NCI-H446 treated with DMSO at 0.1 percent for 48 hours (cell line): ENCODE data around the gene ZDHHC7.
"Not testable (repeated sequence)": the region's sequence is repeated elsewhere in the genome, so short reads cannot be mapped to it uniquely, and the experiment has no call there.

Experiments used
- DNase-seq: peaks from one replicate; lab custom pipeline; 2025; lab: John Stamatoyannopoulos, UW

The ZDHHC7 gene

GRCh38 chr16:84938616-84939015 lies 72.7 kb downstream of the ZDHHC7 start:
- not testable (repeated sequence) for DNase-seq

- DNase-seq: no peak
These were observed 73.9 kb downstream of the ZDHHC7 start for GRCh38 chr16:84937196-84938005.

- no peak for DNase-seq
These were observed 77.3 kb downstream of the ZDHHC7 start for GRCh38 chr16:84933774-84934631.

GRCh38 chr16:84932681-84933080 lies 78.7 kb downstream of the ZDHHC7 start:
- DNase-seq: no peak

- no peak for DNase-seq
These were observed 79.8 kb downstream of the ZDHHC7 start for GRCh38 chr16:84931506-84931905.

- no peak for DNase-seq
These were observed 80.2 kb downstream of the ZDHHC7 start for GRCh38 chr16:84931107-84931494.

GRCh38 chr16:84930298-84931106 lies 80.8 kb downstream of the ZDHHC7 start:
- no peak for DNase-seq

- no peak for DNase-seq
These were observed 81.7 kb downstream of the ZDHHC7 start for GRCh38 chr16:84929421-84930297.

- DNase-seq: no peak
These were observed 82.5 kb downstream of the ZDHHC7 start for GRCh38 chr16:84928679-84929420.

GRCh38 chr16:84927621-84928591 lies 83.4 kb downstream of the ZDHHC7 start:
- DNase-seq: no peak

- no peak for DNase-seq
These were observed 84.9 kb downstream of the ZDHHC7 start for GRCh38 chr16:84926462-84926861.

- no peak for DNase-seq
These were observed 85.5 kb downstream of the ZDHHC7 start for GRCh38 chr16:84925773-84926372.

- no peak for DNase-seq
These were observed 86.1 kb downstream of the ZDHHC7 start for GRCh38 chr16:84925092-84925772.

- DNase-seq: no peak
These were observed 86.8 kb downstream of the ZDHHC7 start for GRCh38 chr16:84924331-84925091.
